A549 (cell line): ENCODE results near the gene HMGCLL1. TPM values are rescaled to one million over a fixed set of nuclear protein-coding genes. Genes with fewer than 3 reads are reported as not detected.

ENCODE experiments used
- ATAC-seq, 2 experiments: fragments of 200-7000 bp in 1 of 2; fragments of >200 bp in 1 of 2; cut with Nextera tagmentation in 1 of 2; cut with Tn5 transposase in 1 of 2; 3 replicates each; pipeline versions ENCODE4 v1.8.0 to v1.9.1; 2018 to 2020; ENCODE audit warnings: mild to moderate bottlenecking in 1 of 2, moderate library complexity in 1 of 2
- CTCF ChIA-PET: fragments of 300-600 bp; sonication (Branson Sonifier 250); formaldehyde crosslinking; extraction: SDS; loops from one replicate; lab custom pipeline; 2021; ENCODE audit warnings: antibody characterized with exemption, inconsistent platforms; lab: Yijun Ruan, JAX
- POLR2A ChIA-PET: fragments of 350-600 bp; formaldehyde crosslinking; extraction: SDS; loops from one replicate; lab custom pipeline; 2021; ENCODE audit warnings: antibody characterized with exemption, inconsistent platforms; lab: Yijun Ruan, JAX
- DNase-seq, 2 experiments: peaks; one replicate each; pipeline versions ENCODE4 v3.0.0 to v3.0.0-alpha.2; 2011 to 2016; ENCODE audit warnings: low read depth in 1 of 2, low spot score in 1 of 2
- FAIRE-seq: peaks from 2 replicates; lab custom pipeline; 2011; peaks lifted over from hg19 to GRCh38; lab: Jason Lieb, UNC
- H3K27ac ChIP-seq, 2 experiments: fragments of >200 bp; sonication (Bioruptor Twin); formaldehyde crosslinking; 3 replicates each; pipeline ENCODE4 v1.5.1; 2016 to 2017
- H3K4me1 ChIP-seq: fragments of >200 bp; sonication (Bioruptor Twin); formaldehyde crosslinking; 3 replicates; pipeline ENCODE4 v1.6.1; 2016
- H3K4me2 ChIP-seq: fragments of >200 bp; sonication (Bioruptor Twin); formaldehyde crosslinking; 3 replicates; pipeline ENCODE4 v1.6.1; 2016
- H3K4me3 ChIP-seq: fragments of >200 bp; sonication (Bioruptor Twin); formaldehyde crosslinking; 3 replicates; pipeline ENCODE4 v1.5.1; 2016
- H3K9me3 ChIP-seq: fragments of >200 bp; sonication (Bioruptor Twin); formaldehyde crosslinking; 3 replicates; pipeline ENCODE4 v1.6.1; 2016
- CEBPB ChIP-seq, 2 experiments: fragments of >200 bp in 1 of 2; sonication (Bioruptor Twin) in 1 of 2; formaldehyde crosslinking in 1 of 2; IDR thresholded peaks; 2 replicates each; pipeline ENCODE4 v1.6.1; 2012 to 2016
- EHMT2 ChIP-seq: fragments of 200-600 bp; sonication (generic); IDR thresholded peaks from 2 replicates; pipeline ENCODE4 v1.6.1; 2016; ENCODE audit warnings: antibody characterized with exemption, low read depth, mild to moderate bottlenecking, moderate library complexity
- ESRRA ChIP-seq: fragments of 150-350 bp; IDR thresholded peaks from 2 replicates; pipeline ENCODE4 v1.6.1; 2014; ENCODE audit warnings: mild to moderate bottlenecking, low read length, borderline replicate concordance
- GATA3 ChIP-seq: IDR thresholded peaks from 2 replicates; pipeline ENCODE4 v1.6.1; 2012; ENCODE audit warnings: borderline replicate concordance
- HDAC2 ChIP-seq: fragments of 200-600 bp; sonication (generic); IDR thresholded peaks from 2 replicates; pipeline ENCODE4 v1.6.1; 2016
- JUNB ChIP-seq: fragments of >200 bp; sonication (Bioruptor Twin); formaldehyde crosslinking; IDR thresholded peaks from 2 replicates; pipeline ENCODE4 v1.6.1; 2016
- KDM1A ChIP-seq: fragments of 200-600 bp; sonication (generic); IDR thresholded peaks from 2 replicates; pipeline ENCODE4 v1.6.1; 2016; ENCODE audit warnings: low read depth, mild to moderate bottlenecking
- PHF8 ChIP-seq: fragments of 200-600 bp; sonication (generic); IDR thresholded peaks from 2 replicates; pipeline ENCODE4 v1.6.1; 2016; ENCODE audit warnings: low read depth, mild to moderate bottlenecking, antibody characterized with exemption, moderate library complexity, borderline replicate concordance
- POLR2A ChIP-seq: IDR thresholded peaks from 2 replicates; pipeline ENCODE4 v1.6.1; 2012; ENCODE audit warnings: mild to moderate bottlenecking, low read length
- POLR2AphosphoS2 ChIP-seq: conservative IDR thresholded peaks from 2 replicates; pipeline ENCODE4 v1.6.1; 2012; ENCODE audit warnings: low read length, improper control_type of control experiment, inconsistent platforms
- RARB ChIP-seq: fragments of 250-450 bp; sonication (Bioruptor Pico); IDR thresholded peaks from 2 replicates; pipeline ENCODE4 v1.8.0; 2021; ENCODE audit warnings: mild to moderate bottlenecking, moderate library complexity
- RFX5 ChIP-seq: fragments of 450-650 bp; IDR thresholded peaks from 2 replicates; pipeline ENCODE4 v1.7.1; 2014; ENCODE audit warnings: antibody characterized with exemption, mild to moderate bottlenecking, moderate library complexity
- SMC3 ChIP-seq: fragments of >200 bp; sonication (Bioruptor Twin); formaldehyde crosslinking; IDR thresholded peaks from 3 replicates; pipeline ENCODE4 v1.6.1; 2018; ENCODE audit warnings: inconsistent platforms
- SREBF2 ChIP-seq: fragments of 450-650 bp; IDR thresholded peaks from 2 replicates; pipeline ENCODE4 v1.6.1; 2014; ENCODE audit warnings: mild to moderate bottlenecking, moderate library complexity
- TFCP2L1 ChIP-seq: fragments of 250-450 bp; sonication (Bioruptor Pico); IDR thresholded peaks from 2 replicates; pipeline ENCODE4 v1.5.0; 2021; ENCODE audit warnings: mild to moderate bottlenecking
- ZC3H11A ChIP-seq: fragments of 450-650 bp; IDR thresholded peaks from 2 replicates; pipeline ENCODE4 v1.6.1; 2014; ENCODE audit warnings: antibody characterized with exemption, mild to moderate bottlenecking
- WGBS: methylation state at CpG from one replicate; pipeline ENCODE4 v1.1.6; 2017; ENCODE audit errors: missing lambda C conversion rate; 5-methylcytosine and 5-hydroxymethylcytosine counted together
- polyA plus RNA-seq, 4 experiments: library from polyadenylated mRNA; depleted of rRNA in 3 of 4; stranded (reverse); fragments of >200 nt; fragmentation: RNase III in 1 of 4; extraction: RNeasy Plus Mini Kit Qiagen cat#74134 plus additional on column Dnase treatment in 1 of 4; gene quantifications; 2 replicates in 3 of 4; 3 replicates in 1 of 4; pipeline ENCODE4 v1.2.3, GENCODE V29; 2011 to 2017
- TF ChIP-seq, protein P1 (sequence below): fragments of 250-450 bp; sonication (Bioruptor Pico); IDR thresholded peaks from 2 replicates; pipeline ENCODE4 v1.5.0; 2020; ENCODE audit warnings: low read depth, mild to moderate bottlenecking, moderate library complexity
- TF ChIP-seq, protein P2 (sequence below): fragments of >200 bp; sonication (Bioruptor Twin); formaldehyde crosslinking; IDR thresholded peaks from 3 replicates; pipeline ENCODE4 v1.6.1; 2016
- TF ChIP-seq, protein P3 (sequence below): IDR thresholded peaks from 2 replicates; pipeline ENCODE4 v1.6.1; 2012
- TF ChIP-seq, protein P4 (sequence below): IDR thresholded peaks from 2 replicates; pipeline ENCODE4 v1.6.1; 2012; ENCODE audit warnings: low read depth, borderline replicate concordance
- TF ChIP-seq, protein P5 (sequence below): fragments of >200 bp; sonication (Bioruptor Twin); formaldehyde crosslinking; IDR thresholded peaks from 2 replicates; pipeline ENCODE4 v1.6.1; 2016

HMGCLL1 gene
- polyA plus RNA-seq, 2 of the 4 experiments (the other 2 are of a cell fraction): 0.28 to 0.78 TPM

DNA sequence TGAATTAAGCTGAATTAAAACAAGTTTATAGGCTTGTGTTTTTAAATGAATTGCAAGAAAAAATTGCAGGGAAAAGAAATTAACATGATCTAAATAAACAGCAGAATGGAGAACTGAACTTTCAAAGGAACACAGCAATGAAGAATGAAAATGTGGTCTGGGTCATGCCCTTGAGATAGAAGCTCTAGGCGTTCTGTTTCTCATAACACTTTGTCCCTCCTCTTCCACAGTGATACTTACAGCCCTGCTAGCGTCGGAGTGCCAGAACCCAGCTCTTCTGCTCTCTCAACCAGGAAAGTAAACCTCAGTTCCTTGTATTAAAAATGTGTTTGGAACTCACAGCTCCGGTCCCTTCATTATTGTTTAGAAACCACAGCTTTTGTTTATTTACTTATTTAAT is 11.4 kb downstream of the HMGCLL1 start:
- no peak for TF ChIP-seq SREBF2
- no peak for TF ChIP-seq GATA3
- no peak for TF ChIP-seq HDAC2
- TF ChIP-seq ESRRA: no peak
- TF ChIP-seq, protein P1, sequence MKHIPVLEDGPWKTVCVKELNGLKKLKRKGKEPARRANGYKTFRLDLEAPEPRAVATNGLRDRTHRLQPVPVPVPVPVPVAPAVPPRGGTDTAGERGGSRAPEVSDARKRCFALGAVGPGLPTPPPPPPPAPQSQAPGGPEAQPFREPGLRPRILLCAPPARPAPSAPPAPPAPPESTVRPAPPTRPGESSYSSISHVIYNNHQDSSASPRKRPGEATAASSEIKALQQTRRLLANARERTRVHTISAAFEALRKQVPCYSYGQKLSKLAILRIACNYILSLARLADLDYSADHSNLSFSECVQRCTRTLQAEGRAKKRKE: no peak
- TF ChIP-seq CEBPB (IDR thresholded peaks at IDR 0.05): no peak
- no peak for TF ChIP-seq POLR2AphosphoS2
- TF ChIP-seq, protein P2, sequence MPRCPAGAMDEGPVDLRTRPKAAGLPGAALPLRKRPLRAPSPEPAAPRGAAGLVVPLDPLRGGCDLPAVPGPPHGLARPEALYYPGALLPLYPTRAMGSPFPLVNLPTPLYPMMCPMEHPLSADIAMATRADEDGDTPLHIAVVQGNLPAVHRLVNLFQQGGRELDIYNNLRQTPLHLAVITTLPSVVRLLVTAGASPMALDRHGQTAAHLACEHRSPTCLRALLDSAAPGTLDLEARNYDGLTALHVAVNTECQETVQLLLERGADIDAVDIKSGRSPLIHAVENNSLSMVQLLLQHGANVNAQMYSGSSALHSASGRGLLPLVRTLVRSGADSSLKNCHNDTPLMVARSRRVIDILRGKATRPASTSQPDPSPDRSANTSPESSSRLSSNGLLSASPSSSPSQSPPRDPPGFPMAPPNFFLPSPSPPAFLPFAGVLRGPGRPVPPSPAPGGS: no peak
- no peak for TF ChIP-seq TFCP2L1 (CRISPR knock-in tag)
- no peak for TF ChIP-seq KDM1A
- TF ChIP-seq PHF8: no peak
- TF ChIP-seq, protein P3, sequence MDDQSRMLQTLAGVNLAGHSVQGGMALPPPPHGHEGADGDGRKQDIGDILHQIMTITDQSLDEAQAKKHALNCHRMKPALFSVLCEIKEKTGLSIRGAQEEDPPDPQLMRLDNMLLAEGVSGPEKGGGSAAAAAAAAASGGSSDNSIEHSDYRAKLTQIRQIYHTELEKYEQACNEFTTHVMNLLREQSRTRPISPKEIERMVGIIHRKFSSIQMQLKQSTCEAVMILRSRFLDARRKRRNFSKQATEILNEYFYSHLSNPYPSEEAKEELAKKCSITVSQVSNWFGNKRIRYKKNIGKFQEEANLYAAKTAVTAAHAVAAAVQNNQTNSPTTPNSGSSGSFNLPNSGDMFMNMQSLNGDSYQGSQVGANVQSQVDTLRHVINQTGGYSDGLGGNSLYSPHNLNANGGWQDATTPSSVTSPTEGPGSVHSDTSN: no peak
- no peak for TF ChIP-seq POLR2A
- CTCF ChIA-PET: interaction anchor here (0.7 kb wide), 1 partner anchor 18 kb away, joined by 3 read pairs; no protein-coding TSS in a partner anchor
- Histone ChIP-seq H3K27ac (no peak overlapping the region), H3K4me2 (no peak overlapping the region), H3K4me3 (no peak overlapping the region), H3K4me1 (no peaks in the 10 kb centered on the region), H3K9me3 (no peaks in the 10 kb centered on the region)
- ATAC-seq (no peak), FAIRE-seq (no peak), DNase-seq (no peak)
- POLR2A ChIA-PET: no interaction called here
- 65% methylated on average over 4 of the region's 4 CpGs for WGBS

DNA sequence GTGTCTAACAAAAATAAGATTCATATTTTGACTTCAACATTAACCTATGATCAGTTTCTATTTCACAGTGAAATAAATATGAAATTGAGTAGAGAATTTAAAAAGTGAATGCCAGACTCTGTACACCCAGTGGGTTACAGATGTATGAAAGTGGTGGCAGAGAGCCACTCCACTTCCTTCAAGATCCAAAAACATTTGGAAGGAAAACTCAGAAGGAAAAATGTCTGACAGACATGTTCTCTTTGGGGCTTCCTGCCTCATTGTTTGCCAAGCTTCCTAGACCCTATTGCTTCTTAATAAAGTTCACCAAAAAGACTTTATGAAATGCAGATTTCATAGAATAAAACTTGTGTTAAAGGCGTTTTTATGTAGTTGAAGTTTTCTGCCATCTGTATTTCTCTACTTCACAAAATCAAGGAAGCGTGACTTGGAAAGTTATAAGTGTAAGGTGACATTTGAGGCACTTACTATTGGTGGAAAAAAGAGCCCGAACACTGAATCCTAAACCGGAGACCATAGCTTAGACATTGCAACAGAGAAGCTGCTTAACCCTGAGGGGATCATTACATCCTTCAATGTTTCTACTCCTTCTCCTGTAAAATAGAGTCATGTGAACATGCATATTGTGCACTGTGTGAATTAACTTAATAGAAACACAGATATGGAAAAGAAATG is 12.8 kb downstream of the HMGCLL1 start:
- FAIRE-seq (no peak), DNase-seq (no peak), ATAC-seq (no peak)
- WGBS: 58% methylated on average over 4 of the region's 4 CpGs
- Histone ChIP-seq H3K4me1 (no peaks in the 10 kb centered on the region), H3K27ac (no peak overlapping the region), H3K4me2 (no peak overlapping the region), H3K9me3 (no peaks in the 10 kb centered on the region), H3K4me3 (no peak overlapping the region)
- ChIA-PET POLR2A (no interaction called here), CTCF (no interaction called here)
- TF ChIP-seq ZC3H11A (no peak), SMC3 (no peak), RARB (no peak), JUNB (no peak), RFX5 (no peak), EHMT2 (no peak), SREBF2 (no peak)
- TF ChIP-seq, protein P4, sequence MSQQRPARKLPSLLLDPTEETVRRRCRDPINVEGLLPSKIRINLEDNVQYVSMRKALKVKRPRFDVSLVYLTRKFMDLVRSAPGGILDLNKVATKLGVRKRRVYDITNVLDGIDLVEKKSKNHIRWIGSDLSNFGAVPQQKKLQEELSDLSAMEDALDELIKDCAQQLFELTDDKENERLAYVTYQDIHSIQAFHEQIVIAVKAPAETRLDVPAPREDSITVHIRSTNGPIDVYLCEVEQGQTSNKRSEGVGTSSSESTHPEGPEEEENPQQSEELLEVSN: no peak
- TF ChIP-seq, protein P5, sequence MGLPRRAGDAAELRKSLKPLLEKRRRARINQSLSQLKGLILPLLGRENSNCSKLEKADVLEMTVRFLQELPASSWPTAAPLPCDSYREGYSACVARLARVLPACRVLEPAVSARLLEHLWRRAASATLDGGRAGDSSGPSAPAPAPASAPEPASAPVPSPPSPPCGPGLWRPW: no peak
- TF ChIP-seq, protein P3: no peak
